GM21367 (cell line): ENCODE data around the gene ADH5.
A peak's percentile ranks its signal among the peaks of the same experiment; 100 is the strongest.
"Not testable (repeated sequence)": the region's sequence is repeated elsewhere in the genome, so short reads cannot be mapped to it uniquely, and the experiment has no call there.

Experiments used
- ATAC-seq: cut with Tn5 transposase; IDR thresholded peaks from one replicate; pipeline ENCODE4 v1.9.1; 2021; ENCODE audit not compliant: unreplicated experiment

ADH5 gene

DNA sequence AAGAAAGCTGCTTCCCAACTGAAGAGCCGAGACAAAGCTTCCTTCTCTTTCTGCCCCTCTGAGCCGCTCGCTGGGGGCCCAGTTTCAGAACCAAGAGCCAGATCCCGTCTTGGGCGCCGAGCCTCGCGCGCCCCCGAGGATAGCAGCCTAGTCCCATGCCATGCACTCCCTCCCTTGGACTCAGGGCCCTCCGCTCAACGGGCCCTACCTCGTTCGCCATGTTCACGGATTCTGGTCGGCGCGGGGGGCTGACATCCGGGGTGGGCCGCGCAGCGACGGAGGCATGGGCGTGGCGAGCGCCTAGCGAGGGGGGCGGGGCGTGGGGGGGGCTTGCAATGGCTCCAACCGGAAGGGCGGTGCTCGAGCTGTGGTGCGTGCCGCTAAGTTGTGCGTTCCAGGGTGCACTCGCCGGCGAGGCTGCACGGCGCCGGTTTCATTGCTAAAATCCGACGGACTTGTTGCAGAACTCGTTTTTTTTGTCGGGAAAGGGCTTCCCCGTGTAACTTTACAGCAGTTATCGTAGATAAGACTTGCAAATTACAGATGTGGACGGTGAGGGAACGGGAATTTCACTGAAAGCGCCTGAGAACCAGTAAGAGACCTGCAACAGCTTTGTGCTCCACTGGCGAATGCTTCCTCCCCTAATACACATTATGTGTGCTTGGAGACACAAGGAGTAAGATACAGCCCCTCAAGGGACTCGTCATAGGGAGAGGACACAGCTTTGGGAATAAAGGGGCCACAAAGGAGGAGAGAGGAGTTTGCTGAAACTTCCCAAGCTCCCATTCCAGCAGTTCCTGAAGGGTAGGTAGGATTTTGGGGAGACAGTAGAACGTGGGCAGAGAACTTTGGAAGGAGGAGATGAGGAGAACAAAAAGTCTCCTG, at the start of gene ADH5:
Gene ADH5, minus strand, starts transcription at position 308 of the 885 bp plus-strand sequence. Its CDS starts 88 bp downstream, at position 220.
- ATAC-seq = peak; percentile 90

DNA sequence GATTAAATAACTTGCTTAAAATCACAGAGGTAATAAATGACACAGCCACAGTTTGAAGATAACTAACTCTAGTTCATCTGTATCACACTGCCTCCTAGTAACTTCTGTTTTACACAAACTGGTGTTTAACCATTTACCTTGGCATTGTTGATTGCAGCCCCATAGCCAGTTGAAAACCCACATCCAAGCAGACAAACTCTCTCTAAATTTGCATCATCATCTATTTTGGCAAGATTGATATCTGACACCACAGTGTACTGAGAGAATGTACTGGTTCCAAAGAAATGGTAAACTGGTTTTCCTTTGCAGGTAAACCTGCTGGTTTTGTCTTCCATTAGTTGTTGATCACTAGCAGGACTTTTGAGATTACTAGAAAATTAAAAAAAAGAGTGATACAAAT, 47.7 kb upstream of the ADH5 start:
- ATAC-seq = no peak

DNA sequence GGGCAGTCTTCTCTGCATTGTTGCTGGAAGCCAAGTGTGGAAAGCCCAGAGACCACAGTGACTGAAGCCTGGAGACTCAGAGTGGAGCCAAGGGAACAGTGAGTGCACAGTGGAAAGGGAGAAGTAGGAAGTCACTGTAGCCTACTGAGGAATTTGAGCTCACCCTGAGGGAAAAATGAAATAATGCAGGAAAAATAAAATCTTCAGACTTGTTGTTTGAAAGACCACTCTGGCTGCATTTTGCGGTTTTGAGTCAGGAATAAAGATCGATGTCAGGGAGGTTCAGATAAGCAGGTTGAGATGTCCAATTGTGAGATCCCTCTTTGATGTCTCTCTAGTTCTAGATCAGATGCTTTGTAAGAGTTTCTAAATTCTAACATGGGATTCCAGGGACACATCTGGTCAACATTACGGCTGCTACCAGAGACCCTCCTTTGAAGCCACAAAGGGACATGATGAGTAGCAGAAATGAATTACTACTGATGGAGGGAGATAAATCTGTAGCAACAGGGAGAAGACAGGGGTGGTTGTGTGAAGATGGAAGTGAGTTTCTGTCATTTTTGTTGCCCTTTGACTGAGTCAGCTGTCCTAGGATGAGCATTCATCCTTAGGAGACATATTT, 47.1 kb upstream of the ADH5 start:
- no peak for ATAC-seq

DNA sequence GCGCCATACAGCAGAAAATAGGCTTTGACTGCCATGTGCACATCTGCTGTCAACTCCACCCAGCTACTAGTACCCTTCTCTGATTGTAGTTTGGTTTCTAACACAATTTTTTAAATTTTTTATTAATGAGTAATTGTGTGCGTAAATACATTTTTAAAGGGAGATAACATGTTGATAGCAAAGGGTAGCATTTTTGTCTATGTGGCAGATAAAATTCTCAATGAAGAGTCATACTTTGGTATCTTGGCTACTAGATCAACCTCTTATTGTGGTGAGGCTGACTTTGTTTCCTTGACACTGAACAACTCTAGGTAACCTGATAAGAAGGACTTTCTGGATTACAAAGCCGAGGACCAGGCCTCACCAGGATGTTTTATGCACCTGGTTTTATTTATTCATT, 46.0 kb upstream of the ADH5 start:
- no peak for ATAC-seq

DNA sequence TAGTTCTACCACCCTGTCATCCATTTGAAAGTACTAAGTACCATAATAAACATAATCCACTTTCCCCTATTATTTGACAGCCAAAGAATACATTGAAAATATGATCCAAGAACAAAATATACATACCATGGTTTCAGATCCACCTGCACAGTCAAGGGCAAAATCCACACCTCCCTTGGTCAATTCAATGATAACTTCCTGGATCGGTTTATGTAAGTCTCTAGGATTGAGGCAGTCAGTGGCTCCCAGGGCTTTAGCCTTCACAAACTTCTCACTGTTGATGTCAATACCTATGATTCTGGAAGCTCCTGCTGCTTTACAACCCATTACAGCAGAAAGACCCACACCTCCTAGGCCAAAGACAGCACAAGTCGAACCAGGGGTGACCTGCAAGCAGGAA, 42.8 kb upstream of the ADH5 start:
- no peak for ATAC-seq

DNA sequence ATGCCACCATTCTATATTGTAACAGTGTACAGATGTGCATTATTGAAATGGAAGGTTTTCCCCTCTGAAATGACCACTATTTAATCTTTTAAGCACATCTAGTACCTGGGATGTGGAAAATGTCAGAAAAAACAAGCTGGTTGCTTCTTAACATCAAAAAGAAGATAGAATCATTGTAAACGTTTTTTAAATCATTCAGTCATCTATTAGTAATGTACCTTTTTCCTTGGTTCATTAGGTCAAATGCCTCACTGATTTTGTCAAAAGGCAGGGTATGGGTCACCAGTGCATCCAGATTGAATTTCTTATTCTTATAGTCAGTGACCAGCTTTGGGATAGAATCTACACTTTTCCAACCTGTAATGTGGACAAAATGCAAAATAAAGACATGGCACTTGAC, 37.8 kb upstream of the ADH5 start:
- no peak for ATAC-seq

DNA sequence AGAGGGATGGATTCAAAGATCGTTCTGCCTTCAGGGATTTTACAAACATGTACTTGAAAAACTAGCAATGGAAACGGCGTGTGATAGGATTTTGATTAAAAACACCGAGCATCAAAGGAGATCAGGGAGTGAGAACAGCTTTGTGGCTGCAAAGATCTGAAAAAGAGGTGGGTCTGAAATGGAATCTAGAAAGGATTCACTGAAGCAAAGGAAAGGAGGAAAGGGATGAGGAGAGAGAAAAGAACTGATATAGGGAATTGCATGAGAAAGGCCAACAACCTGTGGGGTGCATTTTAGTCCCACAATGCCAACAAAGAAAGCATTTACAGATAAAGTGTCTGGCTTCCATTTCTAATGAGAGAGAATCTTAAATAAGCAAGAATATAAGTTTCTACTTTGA, 32.4 kb upstream of the ADH5 start:
- no peak for ATAC-seq

DNA sequence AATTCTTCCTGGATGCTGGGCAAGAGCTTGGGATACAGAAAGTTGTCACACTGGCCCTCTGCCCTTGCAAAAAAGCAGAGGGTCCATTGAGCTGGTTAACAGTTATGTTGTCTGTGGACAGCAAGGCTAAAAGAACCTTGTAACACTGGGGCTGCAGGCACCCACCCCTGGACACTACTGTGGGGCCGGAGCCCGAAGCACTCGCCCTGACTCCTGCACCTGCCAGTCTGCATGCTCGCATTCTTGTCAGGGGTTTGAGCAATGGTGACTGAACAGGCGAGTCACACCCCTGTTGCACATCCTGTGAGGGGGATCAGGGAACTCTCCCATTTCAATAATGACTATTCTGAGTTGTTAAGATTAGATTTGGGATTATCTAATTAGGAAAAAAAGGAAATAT, 31.9 kb upstream of the ADH5 start:
- ATAC-seq = no peak

DNA sequence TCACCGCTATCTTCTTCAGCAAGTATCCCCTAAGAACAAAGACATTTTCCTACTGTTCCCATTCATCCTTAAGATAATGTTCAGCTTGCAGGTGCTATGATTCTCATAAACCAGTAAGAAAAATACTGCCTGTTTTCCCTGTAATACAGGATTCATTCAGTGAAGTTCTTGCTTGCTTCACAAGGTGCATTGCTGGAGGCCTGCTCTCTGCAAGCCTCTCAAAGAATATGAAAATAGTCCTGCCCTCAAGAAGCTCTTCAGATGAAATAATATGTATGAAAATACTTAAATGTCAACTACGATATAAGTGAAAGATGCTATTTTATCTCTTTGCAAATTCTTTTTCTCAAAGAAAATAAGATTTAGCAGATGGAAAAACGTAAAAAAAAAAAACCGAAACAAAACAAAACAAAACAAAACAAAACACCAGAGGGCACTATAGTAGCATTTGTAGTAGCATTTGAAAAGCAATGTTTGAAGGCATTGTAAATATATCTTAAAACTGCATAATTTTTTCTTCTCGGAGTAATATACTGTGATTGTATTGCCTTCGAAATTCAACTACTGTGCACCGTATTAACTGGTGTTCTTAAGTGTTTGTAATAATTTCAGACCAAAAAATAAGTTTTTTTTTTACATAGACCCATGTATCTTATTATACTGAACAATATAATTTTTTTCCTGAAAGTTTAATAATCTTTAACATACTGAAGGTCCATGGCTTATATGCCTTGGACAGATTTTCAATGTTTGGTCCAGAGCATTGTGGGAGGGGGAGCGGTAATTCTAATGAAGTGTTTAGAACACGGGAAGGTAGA, 29.5 kb upstream of the ADH5 start:
- no peak for ATAC-seq

DNA sequence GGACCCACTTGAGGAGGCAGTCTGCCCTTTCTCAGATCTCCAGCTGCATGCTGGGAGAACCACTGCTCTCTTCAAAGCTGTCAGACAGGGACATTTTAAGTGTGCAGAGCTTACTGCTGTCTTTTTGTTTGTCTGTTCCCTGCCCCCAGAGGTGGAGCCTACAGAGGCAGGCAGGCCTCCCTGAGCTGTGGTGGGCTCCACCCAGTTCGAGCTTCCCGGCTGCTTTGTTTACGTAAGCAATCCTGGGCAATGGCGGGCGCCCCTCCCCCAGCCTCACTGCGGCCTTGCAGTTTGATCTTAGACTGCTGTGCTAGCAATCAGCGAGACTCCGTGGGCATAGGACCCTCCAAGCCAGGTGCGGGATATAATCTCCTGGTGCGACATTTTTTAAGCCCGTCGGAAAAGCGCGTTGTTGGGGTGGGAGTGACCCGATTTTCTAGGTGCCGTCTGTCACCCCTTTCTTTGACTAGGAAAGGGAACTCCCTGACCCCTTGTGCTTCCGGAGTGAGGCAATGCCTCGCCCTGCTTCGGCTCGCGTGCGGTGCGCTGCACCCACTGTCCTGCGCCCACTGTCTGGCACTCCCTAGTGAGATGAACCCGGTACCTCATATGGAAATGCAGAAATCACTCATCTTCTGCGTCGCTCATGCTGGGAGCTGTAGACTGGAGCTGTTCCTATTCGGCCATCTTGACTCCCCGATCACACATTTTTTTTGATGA, 28.7 kb upstream of the ADH5 start:
- ATAC-seq = not testable (repeated sequence)

DNA sequence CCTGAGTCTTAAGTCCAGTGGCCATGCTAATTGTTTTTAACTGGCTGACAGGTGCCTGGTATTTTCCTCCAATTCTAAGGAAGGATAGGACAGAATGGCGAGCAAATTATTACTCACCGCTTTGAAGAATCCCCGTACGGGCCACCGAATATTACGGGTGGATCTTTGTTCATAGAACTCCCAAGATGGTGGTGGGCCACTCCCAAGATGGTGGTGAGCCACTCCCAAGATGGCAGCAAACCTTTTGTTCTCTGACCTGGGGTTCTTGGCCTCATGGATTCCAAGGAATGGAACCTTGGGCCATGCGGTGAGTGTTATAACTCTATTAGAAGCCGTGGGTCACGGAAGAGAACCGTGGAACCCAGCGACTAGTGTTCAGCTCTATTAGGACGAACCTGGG, 20.7 kb upstream of the ADH5 start:
- ATAC-seq = not testable (repeated sequence)

DNA sequence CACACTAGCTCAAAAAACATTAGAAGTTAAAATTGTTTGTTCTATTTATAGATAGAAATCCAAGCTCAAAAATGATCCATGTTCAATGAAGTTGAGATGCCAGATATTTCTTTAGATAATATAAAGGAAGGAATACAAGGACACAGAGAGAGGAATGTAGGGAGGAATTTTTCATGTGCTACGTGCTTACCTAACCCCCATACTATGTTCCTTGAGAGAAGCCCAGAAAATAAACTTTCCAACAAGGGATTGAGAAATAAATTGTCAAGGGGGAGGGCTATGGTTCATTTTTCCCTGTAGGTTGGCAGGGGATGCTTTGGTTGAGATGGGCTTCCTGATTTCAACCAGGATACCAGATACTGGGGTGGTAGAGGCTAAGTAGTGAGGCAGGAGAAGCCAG, 15.6 kb upstream of the ADH5 start:
- ATAC-seq = no peak

DNA sequence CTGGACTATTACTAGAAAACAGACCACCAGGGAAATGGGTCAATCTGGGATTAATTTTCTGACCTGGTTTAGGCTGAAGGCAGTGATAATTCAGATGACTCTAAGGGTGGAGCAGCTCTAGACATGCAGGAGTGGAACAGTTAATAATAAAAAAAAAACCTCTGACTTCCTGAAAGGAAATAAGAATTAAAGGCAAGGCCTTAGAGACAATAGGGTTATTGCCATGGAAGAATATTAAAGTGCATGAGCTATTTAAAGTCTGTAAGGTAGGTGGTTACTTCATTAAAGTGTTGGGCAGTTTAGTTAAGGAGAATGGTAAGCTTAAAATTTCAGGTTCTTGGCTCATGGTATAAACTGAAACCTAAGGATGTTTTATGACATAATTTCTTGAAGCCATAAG, 14.6 kb upstream of the ADH5 start:
- ATAC-seq = no peak

DNA sequence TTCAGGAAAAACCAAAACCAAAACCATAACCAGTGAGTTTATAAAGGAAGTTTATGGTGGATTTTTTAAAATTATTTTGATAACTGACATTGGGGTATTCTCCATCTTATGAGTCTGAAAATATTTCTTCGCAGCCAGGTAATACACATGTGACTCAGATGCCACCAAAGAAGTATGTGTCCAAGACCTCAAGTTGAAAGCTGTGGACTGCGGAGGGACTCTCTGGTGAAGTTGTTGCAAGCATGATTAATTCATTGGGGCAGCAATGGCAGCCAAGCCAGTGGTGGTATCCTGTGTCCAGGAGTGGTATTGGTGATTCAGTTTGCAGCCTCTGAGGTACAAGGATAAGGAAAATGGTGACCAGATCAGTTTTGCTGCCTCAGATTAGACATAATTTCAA, 14.0 kb upstream of the ADH5 start:
- ATAC-seq = no peak

DNA sequence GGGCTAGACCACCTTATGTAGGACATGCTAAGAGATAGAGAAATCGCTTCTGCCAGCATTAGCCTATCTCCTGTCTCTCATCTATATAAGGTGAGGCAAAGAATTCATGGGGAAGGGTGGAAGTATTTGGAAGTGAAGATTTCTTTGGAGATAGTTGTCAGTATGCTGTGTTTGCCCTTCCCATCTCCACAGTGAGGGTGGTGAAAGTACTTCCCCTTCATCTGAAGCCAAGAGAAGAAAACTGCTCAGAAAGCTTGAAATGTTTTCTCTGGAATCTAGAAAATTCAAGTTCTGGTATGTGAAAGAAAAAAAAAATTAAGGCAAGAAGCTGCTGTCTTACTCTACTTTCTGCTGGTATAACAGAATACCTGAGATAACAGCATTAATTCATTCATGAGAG, 12.3 kb upstream of the ADH5 start:
- no peak for ATAC-seq

DNA sequence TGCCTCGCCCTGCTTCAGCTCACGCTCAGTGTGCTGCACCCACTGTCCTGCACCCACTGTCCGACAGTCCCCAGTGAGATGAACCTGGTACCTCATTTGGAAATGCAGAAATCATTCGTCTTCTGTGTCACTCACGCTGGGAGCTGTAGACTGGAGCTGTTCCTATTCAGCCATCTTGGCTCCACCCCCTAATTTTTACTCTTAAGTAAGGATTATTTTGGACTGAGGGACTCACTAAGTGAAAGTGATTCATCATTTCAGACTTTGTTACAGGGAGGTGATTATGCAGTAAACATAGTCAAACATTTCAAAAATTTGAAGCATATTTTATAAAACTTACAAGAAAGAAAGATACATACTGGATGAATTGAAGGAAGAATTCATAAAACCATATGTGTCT, 11.2 kb upstream of the ADH5 start:
- not testable (repeated sequence) for ATAC-seq

DNA sequence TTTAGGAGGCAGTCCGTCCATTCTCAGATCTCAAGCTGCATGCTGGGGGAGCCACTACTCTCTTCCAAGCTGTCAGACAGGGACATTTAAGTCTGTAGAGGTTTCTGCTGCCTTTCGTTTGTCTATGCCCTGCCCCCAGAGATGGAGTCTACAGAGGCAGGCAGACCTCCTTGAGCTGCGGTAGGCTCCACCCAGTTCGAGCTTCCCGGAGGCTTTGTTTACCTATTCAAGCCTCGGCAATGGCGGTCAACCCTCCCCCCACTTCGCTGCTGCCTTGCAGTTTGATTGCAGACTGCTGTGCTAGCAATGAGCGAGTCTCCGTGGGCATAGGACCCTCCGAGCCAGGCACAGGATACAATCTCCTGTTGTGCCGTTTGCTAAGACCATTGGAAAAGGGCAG, 10.7 kb upstream of the ADH5 start:
- ATAC-seq = no peak

DNA sequence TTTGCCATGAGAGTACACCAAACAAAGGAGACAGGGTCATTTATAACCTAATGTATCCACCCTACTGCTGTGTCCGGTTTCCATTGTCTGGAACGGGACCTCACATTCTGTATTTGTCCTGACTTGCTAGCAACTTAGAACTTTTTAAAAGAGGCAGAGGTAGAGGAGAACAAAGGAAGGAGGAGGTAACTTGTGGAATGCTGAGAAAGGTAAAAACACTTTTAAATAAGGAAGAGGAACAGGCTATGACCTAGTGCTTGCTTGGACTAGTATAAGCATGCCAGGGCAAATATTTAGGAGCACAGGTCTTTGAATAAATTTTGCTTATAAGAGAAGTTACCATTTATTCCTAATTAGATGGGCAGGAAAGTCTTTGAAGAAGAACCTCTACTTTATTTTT, 3.3 kb upstream of the ADH5 start:
- not testable (repeated sequence) for ATAC-seq

DNA sequence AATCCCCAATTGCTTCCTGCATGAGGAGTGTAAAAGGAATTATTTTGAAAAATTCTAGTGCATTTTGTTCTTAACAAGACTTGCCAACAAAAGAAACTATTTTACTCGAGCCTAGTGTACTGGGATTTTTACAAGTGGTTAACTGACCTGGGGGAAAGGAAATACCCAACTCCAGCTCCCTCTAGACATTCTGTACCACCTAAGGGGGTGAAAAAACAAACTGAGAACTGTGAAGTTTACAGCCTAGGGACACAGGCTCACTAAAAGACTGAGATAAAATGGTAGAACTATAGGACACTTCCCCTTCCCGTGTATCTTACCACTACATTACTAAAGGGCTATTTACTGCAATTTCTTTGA, 2.6 kb upstream of the ADH5 start:
- no peak for ATAC-seq

DNA sequence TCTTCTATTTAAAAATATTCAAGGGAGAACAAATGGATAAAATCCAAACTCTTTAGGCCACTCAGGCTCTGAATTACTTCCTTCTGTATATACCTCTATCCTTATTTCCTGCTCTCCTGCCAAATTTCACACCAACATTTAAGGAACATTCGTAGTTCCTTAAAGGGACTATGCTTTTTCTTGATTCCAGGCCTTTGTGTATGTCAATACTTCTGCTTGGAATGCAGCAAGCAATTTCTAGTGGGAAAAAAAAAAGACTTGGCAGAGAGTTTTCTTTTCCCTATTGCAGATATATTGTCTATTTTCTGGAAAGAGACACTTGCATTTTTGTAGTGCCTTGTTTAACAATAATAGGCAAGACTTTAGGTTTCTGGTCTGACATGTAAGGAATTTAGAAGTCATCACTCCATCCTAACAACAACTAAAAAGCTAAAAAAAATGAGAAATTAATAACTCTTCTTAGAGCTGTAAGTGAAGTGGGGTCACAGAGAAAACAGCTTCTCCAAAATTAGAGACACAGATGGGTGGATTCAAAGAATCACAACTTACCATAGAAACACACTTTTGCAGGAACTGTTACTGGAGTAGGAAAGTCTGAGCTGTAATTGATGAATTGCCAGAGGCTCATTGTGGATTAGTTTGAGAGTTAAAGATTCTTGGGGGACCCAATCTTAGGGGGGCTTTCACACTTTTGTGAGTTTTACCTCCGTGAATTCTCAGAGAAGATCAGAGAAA, 2.1 kb upstream of the ADH5 start:
- no peak for ATAC-seq
